Lower leg skin (tissue), 3 donors: Measurements from ENCODE around the gene ZCCHC7.

ENCODE experiments used
- POLR2A ChIP-seq, 2 donors: fragments of 450-650 bp; IDR thresholded peaks; one replicate each; pipeline ENCODE4 v1.6.1; 2016 to 2017; ENCODE audit warnings: antibody characterized with exemption in 2 of 2, mild to moderate bottlenecking in 1 of 2, moderate library complexity in 1 of 2
- TF ChIP-seq, protein P1 (sequence below), 3 donors: fragments of 450-650 bp; IDR thresholded peaks; one replicate each; pipeline ENCODE4 v1.5.1; 2016; ENCODE audit warnings: antibody characterized with exemption in 3 of 3, mild to moderate bottlenecking in 3 of 3, moderate library complexity in 2 of 3

DNA sequence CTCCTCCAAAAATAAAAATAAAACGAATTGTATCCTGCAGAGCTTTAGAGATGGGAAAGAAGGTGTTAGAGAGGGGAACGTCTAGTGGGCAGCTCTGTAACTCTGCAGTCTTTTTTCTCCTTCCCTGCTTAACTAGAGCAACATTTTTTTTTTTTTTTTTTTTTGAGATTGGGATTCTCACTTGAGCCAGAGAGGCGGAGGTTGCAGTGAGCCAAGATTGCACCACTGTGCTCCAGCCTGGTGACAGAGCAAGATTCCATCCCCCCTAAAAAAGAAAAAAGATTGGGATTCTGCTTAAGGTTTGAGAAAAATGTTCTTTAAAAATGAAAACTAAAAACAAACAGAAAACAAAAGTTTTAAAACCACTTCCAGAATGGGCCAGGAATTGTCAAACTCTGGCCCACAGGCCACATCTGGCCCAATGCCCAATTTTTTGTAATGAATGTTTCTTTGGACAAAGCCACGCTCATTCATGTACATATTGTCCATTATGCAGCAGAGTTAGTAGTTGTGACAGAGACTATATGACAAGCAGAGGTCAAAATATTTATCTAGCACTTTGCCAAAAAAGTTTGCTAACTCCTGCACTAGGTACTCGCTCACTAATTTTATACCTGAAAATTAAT is 98.5 kb downstream of the ZCCHC7 start:
- TF ChIP-seq, protein P1, sequence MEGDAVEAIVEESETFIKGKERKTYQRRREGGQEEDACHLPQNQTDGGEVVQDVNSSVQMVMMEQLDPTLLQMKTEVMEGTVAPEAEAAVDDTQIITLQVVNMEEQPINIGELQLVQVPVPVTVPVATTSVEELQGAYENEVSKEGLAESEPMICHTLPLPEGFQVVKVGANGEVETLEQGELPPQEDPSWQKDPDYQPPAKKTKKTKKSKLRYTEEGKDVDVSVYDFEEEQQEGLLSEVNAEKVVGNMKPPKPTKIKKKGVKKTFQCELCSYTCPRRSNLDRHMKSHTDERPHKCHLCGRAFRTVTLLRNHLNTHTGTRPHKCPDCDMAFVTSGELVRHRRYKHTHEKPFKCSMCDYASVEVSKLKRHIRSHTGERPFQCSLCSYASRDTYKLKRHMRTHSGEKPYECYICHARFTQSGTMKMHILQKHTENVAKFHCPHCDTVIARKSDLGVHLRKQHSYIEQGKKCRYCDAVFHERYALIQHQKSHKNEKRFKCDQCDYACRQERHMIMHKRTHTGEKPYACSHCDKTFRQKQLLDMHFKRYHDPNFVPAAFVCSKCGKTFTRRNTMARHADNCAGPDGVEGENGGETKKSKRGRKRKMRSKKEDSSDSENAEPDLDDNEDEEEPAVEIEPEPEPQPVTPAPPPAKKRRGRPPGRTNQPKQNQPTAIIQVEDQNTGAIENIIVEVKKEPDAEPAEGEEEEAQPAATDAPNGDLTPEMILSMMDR (IDR thresholded peaks at IDR 0.05) = no peak
- TF ChIP-seq POLR2A (IDR thresholded peaks at IDR 0.05) = no peak
